Stimulated activated CD4-positive, alpha-beta T cell treated with anti-CD3 and anti-CD28 coated beads, TNF-alpha, amount 100 ng/mL, for 24 hours (primary cell): ENCODE data around the gene ZC3HAV1L.
"Not testable (repeated sequence)": the region's sequence is repeated elsewhere in the genome, so short reads cannot be mapped to it uniquely, and the experiment has no call there.

Experiments
- DNase-seq, 3 experiments: peaks; one replicate each; pipeline ENCODE4 v3.0.0-alpha.2; 2020; ENCODE audit warnings: low read depth in 3 of 3

The ZC3HAV1L gene

GRCh38 chr7:139018910-139019309 is 16.9 kb downstream of the ZC3HAV1L start:
- DNase-seq: no peak

GRCh38 chr7:139016931-139017511 is 18.8 kb downstream of the ZC3HAV1L start:
- DNase-seq: peak; percentile 27 to 40 (median 38)

DNA sequence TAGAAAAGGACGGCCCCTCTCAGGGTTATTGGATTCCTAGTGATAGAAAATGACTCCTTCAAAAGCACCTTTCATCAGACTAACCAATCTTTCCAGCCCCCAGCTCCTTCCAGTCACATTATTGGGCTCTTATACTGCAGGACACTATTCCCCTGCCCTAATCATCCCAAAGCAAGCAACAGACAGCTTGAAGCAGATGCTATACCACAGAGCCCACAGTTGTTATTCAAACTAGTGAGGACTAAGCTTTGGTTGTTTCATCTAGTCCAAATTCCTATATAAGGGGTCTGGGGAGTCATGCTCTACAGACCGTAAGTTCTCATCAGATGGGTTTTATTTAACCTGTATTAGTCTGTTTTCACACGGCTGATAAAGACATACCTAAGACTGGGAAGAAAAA is 24.5 kb downstream of the ZC3HAV1L start:
- no peak for DNase-seq

DNA sequence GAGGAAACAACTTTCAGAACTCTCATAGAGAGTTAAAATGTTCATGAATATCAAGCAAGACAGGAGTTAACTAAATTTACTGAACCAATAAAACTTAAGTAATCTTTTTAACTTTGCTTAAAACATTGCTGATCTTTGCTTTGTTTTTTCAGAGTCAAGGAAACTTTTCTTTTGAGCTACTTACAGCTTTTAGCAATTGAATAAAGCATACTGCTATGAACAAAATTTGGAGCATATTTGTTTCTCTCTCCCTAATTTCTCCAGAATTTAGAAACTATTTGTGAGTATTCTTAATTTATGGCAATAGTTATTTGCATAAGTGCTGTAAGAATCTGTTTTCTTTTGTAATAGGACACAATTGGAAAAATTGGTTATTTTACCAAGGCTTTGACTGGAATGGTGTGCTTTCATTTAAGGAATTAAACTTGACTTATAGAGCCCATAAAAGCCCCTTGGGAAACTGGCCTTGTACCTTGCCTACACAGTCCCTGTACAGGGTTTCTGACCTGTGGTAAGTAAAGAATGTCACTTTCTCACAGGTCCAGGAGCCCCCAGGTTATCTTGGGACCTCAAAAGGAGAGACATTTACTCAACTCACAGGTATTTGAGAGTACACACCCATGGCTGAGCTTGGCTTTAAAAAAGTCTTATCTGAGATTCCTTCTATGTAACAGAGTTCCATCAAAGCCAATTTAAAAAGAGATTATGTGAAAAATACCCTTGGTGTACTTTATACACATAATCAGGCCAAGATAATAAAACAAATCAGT is 31.3 kb downstream of the ZC3HAV1L start:
- no peak for DNase-seq

DNA sequence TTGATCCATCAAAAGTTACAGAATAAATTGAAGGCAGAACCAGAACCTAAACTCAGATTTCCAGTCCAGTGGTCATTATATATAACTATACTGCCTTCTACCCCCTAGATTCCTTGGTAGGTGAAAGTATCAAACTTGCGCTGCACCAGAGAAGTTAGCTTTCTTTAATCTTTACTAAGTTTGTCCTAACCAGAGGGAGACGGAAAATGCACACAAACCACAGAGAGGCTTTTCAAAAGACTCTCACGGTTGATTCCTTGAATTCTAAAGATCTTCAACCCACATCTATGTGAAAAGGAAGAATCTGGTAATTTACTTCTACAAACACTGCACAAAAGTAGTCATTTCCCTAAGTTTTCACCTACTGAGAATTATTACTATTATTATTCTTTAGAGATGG is 36.4 kb downstream of the ZC3HAV1L start:
- DNase-seq: no peak

GRCh38 chr7:138992052-138992531 is 43.8 kb downstream of the ZC3HAV1L start:
- DNase-seq: no peak

DNA sequence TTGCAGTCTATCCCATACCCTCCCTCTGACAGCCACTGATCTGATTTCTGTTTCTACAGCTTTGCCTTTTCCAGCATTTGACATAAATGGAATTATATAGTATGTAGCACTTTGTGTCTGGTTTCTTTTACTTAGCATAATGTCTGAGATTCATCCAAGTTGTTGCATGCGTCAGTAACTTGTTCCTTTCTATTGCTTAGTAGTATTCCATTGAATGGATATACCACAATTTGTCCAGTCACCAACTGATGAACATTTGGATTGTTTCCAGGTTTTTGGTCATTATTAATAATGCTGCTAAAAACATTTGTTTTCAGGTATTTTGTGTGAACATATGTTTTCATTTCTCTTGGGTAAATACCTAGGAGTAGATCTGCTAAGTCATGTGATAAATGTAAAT is 48.2 kb downstream of the ZC3HAV1L start:
- no peak for DNase-seq

DNA sequence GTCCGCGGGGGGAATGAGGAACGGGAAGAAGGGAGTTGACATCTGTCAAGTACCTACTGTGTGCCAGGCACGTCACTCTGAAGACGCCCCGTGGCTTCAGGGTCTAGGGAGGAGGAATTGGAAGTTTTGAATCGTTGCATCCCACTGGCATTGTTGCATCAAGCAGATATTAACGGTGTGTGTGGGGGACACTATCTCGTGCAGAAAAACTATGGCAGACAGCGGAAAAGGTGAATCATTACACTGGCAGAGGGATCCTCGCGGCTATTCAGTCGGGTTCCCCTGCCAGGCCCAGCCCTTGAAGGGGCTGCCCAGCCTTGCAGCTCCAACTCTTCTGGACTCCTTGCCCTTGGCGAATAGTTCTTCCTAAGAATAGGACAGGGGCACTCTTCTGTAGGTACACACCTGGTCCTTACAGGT is 53.6 kb downstream of the ZC3HAV1L start:
- no peak for DNase-seq

DNA sequence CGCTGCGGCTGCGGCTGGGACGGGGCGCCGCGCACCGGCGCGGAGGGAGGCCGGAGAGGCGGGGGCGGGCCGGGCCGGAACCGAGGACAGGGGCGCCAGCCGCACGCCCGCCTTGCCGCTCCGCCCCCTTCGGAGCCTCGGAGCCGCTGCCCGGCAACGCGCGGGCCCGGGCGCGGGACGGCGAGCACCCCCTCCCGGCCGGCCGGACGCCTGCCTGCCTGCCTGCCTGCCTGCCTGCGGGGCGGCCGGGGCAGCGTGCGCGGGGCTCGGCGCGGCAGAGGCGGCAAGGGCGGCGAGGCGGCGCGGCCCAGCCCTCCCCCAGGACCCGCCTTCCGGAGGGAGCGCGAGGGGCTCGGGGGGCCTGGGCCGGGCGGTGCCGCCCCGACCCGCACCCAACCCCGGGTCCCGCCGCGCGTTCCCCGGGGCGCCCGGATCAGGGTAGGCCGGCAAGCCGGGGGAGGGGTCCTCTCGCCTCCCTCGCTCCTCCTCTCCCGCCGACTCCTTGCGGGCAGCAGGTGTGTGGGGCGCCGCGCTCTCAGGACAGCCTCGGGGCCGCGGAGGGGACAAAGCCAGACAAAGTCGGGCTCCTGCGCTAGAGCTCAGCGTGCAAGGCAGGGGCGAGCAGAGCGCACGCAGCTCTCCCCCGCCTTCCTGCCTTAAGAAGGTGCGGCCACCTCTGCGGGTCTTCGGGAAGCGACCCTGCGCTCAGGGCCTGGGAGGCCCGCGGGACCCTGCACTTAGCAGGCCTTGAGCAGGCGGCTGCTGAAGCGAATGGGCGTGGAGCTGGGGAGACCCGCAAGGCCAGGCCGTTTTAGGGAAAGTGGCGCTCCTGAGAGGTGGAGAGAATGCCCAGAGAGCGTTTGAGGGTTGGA is 54.3 kb downstream of the ZC3HAV1L start, which contains the start of gene KIAA1549:
Gene KIAA1549, minus strand, starts transcription at position 58 of the 872 bp plus-strand sequence. CDS start 120 bp downstream, outside the sequence.
- DNase-seq: peak in 2 of 3 experiments; percentile 14 to 57

GRCh38 chr7:138980563-138981291 is 55.1 kb downstream of the ZC3HAV1L start:
- no peak for DNase-seq

- no peak for DNase-seq
These were observed 55.8 kb downstream of the ZC3HAV1L start for GRCh38 chr7:138979988-138980562.

GRCh38 chr7:138979226-138979979 is 56.4 kb downstream of the ZC3HAV1L start:
- DNase-seq: no peak

- no peak for DNase-seq
These were observed 57.2 kb downstream of the ZC3HAV1L start for GRCh38 chr7:138978541-138979184.

DNA sequence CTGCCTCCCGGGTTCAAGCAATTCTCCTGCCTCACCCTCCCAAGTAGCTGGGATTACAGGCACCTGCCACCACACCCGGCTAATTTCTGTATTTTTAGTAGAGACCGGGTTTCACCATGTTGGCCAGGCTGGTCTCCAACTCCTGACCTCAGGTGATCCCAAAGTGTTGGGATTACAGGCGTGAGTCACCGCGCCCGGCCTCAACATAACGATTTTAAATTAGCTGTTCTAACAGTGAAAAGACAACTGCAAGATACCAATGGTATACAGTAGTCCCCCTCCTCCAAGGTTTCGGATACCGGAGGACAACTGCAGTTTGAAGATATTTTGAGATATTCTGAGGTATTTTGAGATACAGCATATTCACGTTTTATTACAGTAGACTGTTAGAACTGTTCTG is 59.7 kb downstream of the ZC3HAV1L start:
- not testable (repeated sequence) for DNase-seq
